ENCODE results near the gene COPS6.

DNA sequence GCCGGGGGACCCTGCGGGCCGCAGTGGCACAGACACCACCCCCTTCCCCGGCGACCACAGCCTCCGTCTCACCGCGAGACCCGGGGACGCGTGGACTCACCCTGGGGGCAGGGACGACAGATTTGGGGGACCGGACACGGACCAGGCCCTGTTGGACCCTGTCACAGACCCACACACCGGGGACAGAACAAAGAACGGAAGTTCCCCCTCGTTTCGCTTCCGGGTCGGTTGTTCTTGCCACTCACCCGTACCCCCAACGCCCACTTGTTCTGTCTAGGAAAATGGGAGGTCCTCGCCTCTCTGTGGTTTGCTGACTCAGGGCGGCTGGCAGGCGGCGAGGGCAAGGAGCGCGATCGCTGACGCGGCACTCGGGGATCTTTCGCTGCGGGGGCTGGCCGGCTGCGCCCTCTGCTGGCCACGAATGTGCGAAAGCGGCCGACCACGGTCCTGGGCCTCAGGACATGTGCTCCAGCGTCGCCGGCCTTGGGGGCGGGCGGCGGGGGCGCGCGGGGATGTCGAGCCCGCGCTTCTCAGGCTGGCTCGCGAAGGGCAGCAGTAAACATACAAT lies 7.2 kb upstream of the COPS6 start, which contains the start of gene ZNF3:
- TF ChIP-seq, protein P1, sequence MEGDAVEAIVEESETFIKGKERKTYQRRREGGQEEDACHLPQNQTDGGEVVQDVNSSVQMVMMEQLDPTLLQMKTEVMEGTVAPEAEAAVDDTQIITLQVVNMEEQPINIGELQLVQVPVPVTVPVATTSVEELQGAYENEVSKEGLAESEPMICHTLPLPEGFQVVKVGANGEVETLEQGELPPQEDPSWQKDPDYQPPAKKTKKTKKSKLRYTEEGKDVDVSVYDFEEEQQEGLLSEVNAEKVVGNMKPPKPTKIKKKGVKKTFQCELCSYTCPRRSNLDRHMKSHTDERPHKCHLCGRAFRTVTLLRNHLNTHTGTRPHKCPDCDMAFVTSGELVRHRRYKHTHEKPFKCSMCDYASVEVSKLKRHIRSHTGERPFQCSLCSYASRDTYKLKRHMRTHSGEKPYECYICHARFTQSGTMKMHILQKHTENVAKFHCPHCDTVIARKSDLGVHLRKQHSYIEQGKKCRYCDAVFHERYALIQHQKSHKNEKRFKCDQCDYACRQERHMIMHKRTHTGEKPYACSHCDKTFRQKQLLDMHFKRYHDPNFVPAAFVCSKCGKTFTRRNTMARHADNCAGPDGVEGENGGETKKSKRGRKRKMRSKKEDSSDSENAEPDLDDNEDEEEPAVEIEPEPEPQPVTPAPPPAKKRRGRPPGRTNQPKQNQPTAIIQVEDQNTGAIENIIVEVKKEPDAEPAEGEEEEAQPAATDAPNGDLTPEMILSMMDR (IDR thresholded peaks at IDR 0.05): peak in 3 of 4 experiments; percentile 96
- TF ChIP-seq POLR2A (IDR thresholded peaks at IDR 0.05): peak; percentile 46 to 70
